HuH-7.5 (cell line): ENCODE measurements around the gene TTLL10.
"Not testable (repeated sequence)": the region's sequence is repeated elsewhere in the genome, so short reads cannot be mapped to it uniquely, and the experiment has no call there.

Source experiments
- DNase-seq: peaks from one replicate; pipeline ENCODE4 v3.0.0; 2011; ENCODE audit warnings: low spot score

TTLL10 gene

DNA sequence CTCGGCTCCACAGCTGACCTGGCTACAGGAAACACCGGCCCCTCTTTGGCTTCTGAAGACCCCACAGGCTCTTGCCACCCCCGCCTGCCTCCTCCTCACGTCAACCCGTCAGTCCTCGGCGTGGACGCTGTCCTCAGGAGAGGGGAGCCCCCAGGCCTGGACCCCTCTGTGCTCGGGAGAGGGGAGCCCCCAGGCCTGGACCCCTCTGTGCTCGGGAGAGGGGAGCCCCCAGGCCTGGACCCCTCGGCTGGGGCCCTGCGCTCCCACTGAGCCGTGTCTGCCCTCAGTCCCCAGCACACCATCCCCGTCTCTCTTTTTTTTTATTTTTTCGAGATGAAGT lies 31.8 kb upstream of the TTLL10 start:
- DNase-seq, result no peak

DNA sequence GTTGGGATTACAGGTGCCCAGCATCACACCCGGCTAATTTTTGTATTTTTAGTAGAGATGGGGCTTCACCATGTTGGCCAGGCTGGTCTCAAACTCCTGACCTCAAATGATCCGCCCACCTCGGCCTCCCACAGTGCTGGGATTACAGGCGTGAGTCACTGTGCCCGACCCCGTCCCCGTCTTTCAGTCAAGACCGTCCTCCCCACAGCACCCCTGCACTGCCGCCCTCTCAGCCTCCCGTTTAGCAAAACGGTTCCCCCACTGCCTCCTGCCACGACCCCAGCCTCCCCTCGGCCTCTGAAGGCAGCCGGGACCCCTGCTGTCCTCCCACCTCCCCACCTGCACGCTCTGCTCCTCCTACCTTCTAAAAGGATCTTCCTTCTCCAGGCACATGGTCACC lies 31.3 kb upstream of the TTLL10 start:
- DNase-seq, result not testable (repeated sequence)

DNA sequence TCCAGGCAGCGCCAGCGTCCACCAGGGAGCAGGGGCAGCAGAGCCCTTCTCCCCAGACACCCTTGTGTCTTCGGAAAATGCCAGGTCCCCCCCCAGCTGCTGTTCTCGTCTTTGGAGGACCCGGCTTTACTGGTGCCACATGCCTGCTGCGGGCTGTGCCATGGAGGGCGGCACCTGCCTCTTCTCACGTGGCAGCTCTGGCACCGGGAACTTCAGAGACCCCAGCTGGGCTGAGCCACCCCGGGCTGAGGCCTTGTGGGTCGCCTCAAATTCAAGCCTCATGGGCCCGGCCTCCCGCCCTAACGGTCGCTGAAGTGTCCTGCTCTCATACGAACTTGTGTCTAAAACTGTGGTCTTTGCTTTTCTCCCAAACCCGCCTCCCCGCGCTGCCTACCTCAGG lies 30.8 kb upstream of the TTLL10 start:
- DNase-seq, result no peak

DNA sequence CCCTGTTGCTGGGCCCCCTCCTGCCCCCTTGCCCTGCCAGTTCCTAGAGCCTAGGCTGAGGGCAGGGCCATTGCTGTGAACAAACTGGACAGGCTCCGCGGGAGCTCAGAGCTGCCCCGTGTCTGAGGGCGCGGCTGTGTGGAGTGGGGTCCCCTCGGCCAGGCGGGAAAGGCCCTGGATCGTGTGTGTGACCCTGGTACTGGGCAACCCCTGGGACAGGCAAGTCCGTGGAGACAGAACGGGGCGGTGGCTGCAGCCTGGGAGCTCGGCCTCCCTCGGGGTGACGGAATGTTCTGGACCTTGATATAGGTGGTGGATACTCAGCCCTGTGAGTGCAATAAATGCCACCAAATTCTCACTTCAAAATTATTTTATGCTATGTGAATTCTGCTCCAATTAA lies 30.0 kb upstream of the TTLL10 start:
- DNase-seq, result no peak

DNA sequence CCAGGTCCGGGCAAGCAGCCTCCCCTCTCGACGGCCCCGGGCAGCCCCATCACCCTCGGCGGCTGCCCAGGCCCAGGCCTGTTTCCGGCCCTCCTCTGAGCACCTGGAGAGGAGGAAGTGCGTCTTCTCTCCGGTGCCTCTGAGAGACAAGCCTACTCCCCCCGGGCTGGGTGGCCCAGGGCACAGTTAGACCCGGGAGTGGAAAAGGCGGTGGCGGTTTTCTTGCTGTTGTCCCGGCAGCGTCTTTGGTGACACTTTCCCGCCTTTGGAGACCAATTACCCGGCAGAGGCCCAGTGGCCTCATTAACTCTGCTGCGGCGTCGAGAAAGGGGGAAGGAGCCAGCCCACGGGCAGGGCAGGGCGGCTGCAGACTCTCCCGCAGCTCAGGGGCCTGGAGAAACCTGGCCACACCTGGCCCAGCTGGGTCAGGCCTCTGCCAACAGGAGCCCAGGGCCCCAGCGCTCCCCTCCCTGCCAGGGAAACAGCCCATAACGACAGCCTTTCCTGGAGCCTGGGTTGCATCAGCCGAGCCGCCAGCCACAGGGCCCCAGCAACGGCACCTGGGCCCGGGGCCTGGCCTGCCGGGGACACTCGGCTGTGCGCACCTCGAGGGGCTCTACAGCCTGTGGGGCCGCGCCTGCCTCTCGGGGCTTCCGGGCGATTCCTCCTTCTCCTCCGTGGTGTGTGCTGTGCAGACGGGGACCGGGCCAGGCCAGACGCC lies 29.4 kb upstream of the TTLL10 start:
- DNase-seq, result no peak

DNA sequence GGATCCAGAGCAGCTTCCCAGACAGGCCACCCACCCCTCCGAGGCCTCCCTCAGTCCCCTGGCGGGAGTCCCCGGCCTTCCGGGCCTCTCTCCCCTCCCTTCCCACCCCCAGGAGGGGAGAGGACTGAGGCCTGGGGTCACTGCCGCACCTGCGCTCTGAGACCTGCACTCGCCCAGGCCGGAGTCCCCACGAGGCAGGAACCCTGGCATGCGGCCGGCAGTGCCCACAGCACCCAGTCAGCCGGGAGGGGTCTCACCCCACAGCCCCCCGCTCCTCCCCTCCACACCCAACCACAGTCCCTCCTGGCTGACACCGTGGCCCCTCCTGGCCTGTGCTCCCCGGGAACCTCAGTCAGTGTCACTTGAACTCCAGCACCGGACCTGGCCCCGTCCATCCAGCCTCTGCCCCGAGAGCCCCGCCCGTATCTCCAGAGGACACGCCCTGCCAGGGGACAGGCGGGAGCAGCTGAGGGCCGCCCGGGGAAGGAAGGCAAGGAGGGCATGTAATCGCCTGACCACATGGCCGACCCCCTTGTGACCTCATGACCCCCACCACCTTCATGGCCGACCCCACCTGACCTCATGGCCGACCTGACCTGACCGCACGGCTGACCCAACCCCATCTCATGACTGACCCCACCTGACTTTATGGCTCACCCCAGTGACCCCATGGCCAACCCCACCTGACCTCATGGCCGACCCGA lies 28.7 kb upstream of the TTLL10 start:
- no peak for DNase-seq

DNA sequence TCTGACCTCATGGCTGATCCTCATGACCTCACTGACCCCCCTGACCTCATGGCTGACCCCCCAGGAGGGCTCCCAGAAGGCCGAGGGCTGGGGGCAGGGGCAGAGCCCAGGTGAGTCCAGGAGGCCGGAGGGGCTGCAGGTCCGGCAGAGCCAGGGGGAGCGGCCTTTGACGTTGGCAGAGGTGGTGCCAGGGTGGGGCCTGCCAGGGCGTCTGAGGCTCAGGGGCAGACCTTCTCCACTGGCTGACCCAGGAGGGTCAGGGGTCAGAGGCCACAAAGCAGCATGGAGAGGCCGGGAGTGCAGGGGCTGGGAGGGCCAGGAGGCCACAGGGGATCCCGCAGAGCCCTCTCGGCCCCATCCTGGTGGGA lies 28.1 kb upstream of the TTLL10 start:
- no peak for DNase-seq

DNA sequence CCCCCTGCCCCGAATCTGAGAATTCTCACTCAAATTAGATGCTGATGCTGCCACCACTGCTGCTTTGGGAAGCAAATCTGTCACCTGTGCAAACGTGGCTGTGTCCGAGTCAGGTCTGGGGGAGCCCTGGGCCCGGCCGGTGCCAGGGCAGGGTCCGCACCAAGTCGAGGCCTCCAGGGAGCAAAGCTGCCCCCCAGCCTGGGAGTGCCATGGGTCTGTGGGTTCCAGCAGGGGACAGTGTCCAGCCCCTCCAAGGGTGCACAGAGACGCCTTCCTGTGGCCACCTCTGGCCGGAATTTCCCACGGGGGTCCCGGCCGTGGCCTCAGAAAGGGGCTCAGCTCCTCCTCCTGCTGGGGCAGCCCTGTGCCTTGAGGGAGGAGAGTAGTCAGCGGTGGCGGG lies 27.7 kb upstream of the TTLL10 start:
- no peak for DNase-seq

DNA sequence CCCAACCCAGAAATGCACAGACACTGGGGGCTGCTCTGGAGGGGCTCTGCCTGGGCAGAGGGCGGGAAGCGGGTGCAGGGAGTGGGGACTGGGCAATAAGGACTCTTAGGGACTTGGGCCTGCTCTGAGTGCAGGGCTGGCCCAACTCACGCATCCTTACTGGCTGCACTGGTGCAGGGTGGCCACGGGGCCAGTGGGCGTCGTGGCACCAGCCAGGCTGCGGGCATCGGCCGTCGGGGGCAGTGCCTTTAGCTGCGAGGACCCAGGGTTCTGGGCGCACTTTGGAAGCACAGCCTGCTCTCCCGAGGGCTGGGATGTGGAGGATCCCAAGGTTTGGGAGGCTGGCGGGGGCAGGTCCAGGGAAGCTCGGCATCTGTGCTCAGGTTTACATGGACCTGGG lies 27.1 kb upstream of the TTLL10 start:
- no peak for DNase-seq

DNA sequence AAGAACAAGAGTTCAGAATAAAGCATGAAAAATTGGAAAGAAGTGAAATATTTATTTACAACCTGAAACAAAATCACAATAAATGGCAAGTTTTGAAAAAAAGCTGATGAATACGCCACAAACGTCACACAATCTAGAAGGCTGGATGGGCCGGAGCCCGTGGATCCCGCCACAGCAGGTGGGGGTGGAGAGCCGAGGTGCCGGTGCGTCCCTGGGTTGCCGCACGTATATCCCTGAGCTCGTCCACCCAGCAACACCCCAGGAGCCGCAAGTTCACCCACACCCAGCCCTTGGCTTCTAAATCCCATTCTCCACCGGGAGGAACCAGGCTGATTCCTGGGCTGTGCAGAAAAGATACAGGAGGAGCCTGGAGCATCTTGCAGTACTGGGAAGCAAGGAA lies 25.6 kb upstream of the TTLL10 start:
- DNase-seq, result no peak

DNA sequence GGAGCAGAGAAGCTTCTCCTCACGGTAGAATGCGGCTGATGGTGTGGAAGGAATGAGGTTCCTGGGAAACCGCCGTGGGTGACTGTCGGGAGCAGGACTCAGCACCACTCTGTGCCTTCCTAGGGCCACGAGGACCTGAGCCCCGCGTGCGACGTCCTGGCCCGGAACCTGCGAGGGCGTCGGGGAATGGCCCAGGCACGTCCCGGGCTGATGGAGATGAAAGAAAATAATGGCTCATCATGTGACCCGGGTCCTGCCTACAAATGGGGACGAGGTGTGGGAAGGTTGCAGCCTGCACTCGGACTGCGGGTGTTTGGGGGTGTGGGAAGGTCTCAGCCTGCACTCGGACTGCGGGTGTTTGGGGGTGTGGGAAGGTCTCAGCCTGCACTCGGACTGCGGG lies 25.1 kb upstream of the TTLL10 start:
- no peak for DNase-seq

DNA sequence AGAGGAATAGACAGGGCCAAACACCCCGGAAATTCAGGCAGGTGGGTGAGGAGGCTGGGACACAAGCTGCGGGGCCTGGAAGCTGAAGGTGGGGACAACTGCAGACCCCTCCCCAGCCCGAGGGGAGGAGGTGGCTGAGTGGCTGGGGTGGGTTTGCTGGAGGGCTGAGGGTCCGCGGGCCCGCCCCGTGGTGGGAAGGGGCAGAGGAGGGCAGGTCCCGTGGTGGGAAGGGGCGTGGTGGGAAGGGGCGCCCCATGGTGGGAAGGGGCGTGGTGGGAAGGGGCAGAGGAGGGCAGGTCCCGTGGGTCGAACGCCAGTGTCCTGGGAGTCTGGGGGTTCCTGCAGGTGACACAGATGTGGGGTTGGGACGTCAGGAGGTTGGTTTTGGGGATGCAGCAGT lies 24.3 kb upstream of the TTLL10 start:
- DNase-seq, result no peak

DNA sequence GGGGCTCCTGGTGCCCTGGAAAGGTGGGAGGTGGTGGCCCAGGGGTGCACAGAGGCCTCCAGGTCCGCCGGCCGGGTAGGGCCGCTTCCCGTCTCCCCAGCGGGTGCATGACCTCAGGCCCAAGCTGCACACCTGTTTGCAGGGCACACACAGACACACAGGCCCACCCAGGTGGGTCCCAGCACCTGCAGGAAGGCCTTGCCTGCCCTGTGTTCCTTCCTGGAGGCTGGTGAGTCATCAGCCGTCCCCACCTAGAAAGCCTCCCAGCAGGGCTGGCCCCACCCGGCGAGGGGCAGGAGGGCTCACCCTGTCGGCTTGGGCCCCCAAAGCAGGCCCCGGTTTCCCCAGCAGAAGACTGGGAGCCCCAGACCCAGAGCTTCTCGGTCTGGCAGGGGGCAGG lies 23.6 kb upstream of the TTLL10 start:
- no peak for DNase-seq

DNA sequence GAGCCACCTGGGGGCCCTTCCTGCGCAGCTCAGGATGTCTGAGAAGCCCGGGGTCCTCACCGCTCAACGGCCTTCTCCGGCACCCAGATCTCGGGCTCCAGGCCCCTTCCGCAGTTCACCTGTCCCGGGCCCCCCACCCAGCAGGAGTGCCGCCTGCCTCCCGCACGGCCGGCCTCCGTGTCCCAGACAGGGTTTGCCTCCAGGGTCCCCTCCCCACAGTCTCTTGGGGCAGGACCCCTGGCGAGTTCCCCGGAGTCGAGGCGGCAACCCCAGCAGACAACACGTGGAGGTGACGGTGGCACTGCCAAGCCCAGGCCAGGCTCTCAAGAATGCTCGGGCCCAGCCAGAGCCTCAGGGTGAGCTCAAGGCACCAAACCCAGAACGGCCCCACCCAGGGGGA lies 22.4 kb upstream of the TTLL10 start:
- DNase-seq, result no peak

DNA sequence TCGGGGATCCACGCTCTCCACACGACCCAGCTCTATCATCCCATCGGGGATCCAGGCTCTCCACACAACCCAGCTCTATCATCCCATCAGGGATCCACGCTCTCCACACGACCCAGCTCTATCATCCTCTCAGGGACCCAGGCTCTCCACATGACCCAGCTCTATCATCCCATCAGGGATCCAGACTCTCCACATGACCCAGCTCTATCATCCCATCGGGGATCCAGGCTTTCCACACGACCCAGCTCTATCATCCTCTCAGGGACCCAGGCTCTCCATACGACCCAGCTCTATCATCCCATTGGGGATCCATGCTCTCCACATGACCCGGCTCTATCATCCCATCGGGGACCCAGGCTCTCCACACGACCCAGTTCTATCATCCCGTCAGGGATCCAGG lies 21.2 kb upstream of the TTLL10 start:
- not testable (repeated sequence) for DNase-seq

DNA sequence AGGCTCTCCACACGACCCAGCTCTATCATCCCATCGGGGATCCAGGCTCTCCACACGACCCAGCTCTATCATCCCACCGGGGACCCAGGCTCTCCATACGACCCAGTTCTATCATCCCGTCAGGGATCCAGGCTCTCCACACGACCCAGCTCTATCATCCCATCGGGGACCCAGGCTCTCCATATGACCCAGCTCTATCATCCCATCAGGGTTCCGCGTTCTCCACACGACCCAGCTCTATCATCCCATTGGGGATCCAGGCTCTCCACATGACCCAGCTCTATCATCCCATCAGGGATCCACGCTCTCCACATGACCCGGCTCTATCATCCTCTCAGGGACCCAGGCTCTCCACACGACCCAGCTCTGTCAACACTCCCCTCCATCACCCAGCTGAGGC lies 20.5 kb upstream of the TTLL10 start:
- not testable (repeated sequence) for DNase-seq

DNA sequence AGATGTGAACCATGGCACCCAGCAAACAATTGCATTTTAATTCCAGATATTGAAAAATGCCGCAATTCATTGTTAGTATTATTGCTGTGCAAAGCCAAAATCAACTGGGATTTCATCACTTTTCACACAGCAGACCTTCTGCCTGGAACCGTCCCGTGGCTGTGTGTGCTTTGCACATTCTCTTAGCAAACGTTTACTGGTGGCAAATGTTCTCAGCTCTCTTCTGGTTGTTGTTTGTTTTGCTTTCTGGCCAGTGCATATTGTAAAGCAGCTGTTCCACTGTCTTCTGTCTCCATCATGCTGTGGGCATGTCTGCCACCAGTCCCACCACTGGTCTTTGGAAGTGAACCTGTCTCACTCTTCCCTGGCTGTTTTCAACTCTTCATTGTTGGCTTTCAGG lies 19.8 kb upstream of the TTLL10 start:
- DNase-seq, result no peak

DNA sequence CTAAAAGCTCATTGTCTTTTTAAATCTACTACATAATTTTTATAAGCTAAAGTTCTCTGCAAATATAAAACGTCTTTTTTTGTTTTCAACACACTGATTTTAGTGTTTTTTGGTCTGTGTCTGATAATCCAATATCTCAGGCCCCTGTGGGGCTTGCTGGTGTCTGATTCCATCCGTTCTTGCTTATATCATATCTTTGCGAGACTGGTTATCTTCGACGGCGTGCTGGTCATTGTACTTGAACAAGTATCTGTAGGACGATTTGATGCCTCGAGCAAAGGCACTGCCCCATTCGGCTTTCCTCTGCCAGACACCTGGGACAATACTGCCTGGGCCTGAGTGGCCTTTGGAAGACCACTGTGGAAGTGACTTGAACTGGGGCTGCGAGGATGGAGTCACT lies 18.4 kb upstream of the TTLL10 start:
- no peak for DNase-seq

DNA sequence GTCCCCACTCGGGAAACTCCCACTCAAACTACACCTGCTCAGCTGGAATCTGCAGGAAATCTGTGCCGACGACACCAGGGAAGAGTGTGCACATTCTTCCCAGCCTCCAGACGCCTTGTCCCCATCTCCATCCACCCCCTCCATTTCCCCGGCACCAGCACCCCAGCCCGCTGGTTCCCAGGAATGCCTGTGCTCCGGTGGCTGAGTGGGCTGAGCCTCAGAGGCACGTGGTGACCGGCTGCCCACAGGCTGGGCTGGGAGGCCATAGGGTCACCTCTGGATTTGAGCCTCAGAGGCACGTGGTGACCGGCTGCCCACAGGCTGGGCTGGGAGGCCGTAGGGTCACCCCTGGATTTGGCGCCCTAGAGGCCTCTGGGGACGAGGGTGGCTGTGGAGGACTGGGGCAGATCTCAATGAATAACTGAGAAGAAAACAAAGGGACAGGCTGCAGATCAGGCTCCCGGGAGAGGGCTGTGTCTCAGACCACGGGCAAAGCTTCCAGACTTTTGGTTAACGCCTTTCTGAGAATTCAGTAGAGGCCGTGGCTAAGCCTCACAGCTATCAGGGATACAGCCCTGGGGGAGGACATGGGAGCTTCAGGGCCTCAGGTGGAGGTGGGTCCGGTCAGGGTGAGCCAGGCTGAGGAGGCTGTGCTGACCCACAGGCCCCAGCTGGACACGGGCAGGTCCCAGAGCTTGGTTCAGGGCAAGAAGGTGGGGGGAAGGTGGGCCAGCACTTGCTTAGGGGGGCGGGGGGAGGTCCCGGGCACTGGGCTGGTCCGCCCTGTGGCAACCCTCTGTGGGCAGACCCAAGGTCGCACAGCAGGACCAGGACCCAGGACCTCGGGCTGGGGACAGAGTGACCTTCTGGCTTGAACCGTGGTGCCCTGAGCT lies 17.3 kb upstream of the TTLL10 start:
- DNase-seq, result no peak

DNA sequence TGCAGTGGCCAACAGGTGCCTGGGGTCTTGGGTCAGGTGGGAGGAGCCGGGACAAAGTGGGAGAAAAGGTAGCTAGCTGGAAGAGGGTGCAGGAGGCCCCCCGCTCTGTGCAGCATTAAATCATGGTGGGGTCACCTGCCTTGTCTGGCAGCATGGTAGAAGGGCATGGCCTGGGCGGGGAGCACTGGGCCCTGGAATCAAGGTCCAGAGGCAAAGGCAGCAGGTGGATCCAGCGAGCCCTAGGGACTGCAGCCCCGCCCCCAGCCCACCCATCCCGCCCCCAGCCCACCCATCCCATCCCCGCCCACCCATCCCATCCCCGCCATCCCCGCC lies 16.7 kb upstream of the TTLL10 start:
- DNase-seq, result no peak

DNA sequence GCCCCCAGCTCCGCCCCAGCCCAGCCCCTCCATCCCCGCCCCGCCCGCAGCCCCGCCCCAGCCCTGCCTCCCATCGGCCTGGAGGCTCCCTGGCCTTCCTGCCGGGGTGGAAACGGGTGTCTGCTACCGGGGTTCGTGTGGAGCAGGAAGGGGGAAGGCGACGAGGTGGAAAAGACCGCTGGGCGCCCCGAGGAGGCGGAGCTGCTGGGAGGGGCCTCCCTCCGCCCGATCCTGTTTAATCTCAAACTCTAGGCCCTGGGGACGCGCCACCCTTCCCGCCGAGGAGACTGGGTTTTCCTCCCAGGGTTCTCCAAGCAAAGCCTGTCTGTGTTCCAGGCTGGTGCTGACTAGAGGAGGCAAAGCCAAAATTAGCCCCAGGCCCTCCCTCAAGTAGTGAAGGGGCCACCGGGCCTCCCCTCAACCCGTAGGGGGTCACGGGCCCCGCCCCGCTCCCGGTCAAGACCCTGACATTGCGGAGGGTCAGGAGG lies 16.2 kb upstream of the TTLL10 start:
- DNase-seq, result peak; percentile 98

DNA sequence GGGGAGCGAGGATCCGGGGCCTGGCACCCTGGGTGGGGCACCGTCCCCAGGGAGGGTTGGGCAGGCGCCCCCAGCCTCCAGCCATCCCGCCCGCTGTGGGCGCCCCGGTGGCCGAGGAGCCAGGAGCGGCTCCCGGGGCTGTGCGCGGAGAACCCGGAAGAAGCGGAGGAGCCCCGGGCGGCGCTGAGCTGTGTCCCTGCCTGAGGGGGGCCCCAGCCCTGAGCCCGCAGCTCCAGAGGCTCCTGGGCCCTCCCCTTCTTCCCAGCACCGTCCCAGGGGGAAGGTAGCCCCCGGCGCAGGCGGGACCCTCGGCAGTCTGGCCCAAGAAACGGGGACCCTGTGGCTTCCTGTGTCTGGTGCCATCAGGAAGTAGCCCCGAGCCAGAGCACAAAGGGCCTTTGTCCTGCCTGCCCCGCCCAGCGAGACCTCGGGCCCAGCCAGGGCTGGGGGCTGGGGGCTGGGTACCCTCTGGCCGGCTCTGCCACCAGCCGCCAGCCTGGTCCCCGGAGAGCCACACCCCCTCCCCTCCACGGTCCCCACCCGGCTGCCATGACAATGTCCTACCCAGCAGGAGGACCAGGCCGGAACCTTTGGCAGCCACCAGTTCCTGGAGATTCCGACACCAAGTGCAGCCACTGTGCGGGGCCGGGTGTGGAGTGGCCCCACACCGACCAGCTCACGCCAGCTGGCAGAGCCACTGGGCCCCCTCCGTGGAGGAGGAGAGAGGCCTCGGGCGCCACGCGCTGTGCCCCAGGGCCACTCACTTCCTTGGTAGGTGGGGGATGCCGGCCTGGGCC lies 15.6 kb upstream of the TTLL10 start:
- DNase-seq, result peak; percentile 89
